H1 (cell line): ENCODE measurements around the gene ARHGAP8.

ENCODE experiments used
- CHD2 ChIP-seq: IDR thresholded peaks from 2 replicates; pipeline ENCODE4 v1.6.1; 2012; ENCODE audit warnings: low read length, improper control_type of control experiment
- EZH2 ChIP-seq: fragments of 200-600 bp; sonication (generic); IDR thresholded peaks from 2 replicates; pipeline ENCODE4 v1.7.1; 2012; ENCODE audit warnings: low read depth, mild to moderate bottlenecking, moderate library complexity, low read length, inconsistent platforms; ENCODE audit not compliant: severe bottlenecking
- POLR2A ChIP-seq, 2 experiments: IDR thresholded peaks; 1 replicate in 1 of 2; 2 replicates in 1 of 2; pipeline ENCODE4 v1.6.1; 2011; ENCODE audit warnings: low read depth in 2 of 2, low read length in 2 of 2, mild to moderate bottlenecking in 2 of 2; ENCODE audit errors: control extremely low read depth in 1 of 2
- POLR2AphosphoS5 ChIP-seq: IDR thresholded peaks from 2 replicates; pipeline ENCODE4 v1.6.1; 2011; ENCODE audit warnings: low read depth, low read length
- SIRT6 ChIP-seq: IDR thresholded peaks from one replicate; pipeline ENCODE4 v1.7.1; 2012; ENCODE audit warnings: low read length, inconsistent platforms
- ZNF274 ChIP-seq: IDR thresholded peaks from 2 replicates; pipeline ENCODE4 v1.7.0; 2012; ENCODE audit warnings: low read length, borderline replicate concordance; ENCODE audit errors: extremely low read depth
- TF ChIP-seq, protein P1 (sequence below), 3 experiments: IDR thresholded peaks; 1 replicate in 2 of 3; 2 replicates in 1 of 3; pipeline versions ENCODE4 v1.5.1 to v1.6.1; 2011; ENCODE audit warnings: low read length in 3 of 3, mild to moderate bottlenecking in 3 of 3, inconsistent platforms in 2 of 3, low read depth in 1 of 3, moderate library complexity in 1 of 3; ENCODE audit not compliant: insufficient read depth in 1 of 3; ENCODE audit errors: control extremely low read depth in 1 of 3

- TF ChIP-seq, protein P1, sequence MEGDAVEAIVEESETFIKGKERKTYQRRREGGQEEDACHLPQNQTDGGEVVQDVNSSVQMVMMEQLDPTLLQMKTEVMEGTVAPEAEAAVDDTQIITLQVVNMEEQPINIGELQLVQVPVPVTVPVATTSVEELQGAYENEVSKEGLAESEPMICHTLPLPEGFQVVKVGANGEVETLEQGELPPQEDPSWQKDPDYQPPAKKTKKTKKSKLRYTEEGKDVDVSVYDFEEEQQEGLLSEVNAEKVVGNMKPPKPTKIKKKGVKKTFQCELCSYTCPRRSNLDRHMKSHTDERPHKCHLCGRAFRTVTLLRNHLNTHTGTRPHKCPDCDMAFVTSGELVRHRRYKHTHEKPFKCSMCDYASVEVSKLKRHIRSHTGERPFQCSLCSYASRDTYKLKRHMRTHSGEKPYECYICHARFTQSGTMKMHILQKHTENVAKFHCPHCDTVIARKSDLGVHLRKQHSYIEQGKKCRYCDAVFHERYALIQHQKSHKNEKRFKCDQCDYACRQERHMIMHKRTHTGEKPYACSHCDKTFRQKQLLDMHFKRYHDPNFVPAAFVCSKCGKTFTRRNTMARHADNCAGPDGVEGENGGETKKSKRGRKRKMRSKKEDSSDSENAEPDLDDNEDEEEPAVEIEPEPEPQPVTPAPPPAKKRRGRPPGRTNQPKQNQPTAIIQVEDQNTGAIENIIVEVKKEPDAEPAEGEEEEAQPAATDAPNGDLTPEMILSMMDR (IDR thresholded peaks at IDR 0.05; ENCODE audit: control extremely low read depth in 1 of 3, insufficient read depth in 1 of 3, low read depth in 1 of 3, low read length in 3 of 3): no peak
- TF ChIP-seq POLR2AphosphoS5 (no peak), CHD2 (no peak), EZH2 (no peak), ZNF274 (no peak), SIRT6 (no peak), POLR2A (IDR thresholded peaks at IDR 0.05; ENCODE audit: control extremely low read depth in 1 of 2, low read depth in 2 of 2, low read length in 2 of 2) (no peak)
These were observed 34.0 kb upstream of the ARHGAP8 start for GRCh38 chr22:44718418-44718817.
